Ishikawa (cell line): ENCODE measurements around the gene REEP3.

Experiments used
- CEBPB ChIP-seq: IDR thresholded peaks from 2 replicates; pipeline ENCODE4 v1.6.1; 2012
- EP300 ChIP-seq: IDR thresholded peaks from 2 replicates; pipeline ENCODE4 v1.6.1; 2012; ENCODE audit warnings: borderline replicate concordance
- TCF12 ChIP-seq: IDR thresholded peaks from 2 replicates; pipeline ENCODE4 v1.6.1; 2012; ENCODE audit warnings: low read depth
- YY1 ChIP-seq: IDR thresholded peaks from 2 replicates; pipeline ENCODE4 v1.6.1; 2012; ENCODE audit warnings: low read depth
- TF ChIP-seq, protein P1 (sequence below): IDR thresholded peaks from 2 replicates; pipeline ENCODE4 v1.6.1; 2012

DNA sequence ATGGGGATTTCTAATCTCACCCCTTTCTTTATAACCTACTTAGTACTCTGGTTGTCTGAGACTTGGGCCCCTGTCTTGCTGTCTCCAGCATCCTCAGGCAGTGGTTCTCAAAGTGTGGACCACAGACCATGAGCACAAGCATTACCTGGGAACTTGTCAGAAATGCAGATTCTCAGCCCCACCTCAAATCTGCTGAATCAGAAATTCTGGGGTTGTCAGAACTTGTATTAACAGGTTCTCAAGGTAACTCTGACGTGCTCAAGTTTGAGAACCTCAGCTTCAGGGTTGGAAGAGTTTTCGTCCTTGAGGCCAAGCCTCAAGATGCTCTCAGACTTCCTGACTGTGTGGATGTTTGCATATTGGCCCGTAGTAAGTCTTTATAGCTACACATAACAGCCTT lies 97.4 kb downstream of the REEP3 start:
- no peak for TF ChIP-seq CEBPB
- TF ChIP-seq YY1: no peak
- TF ChIP-seq TCF12: no peak
- no peak for TF ChIP-seq EP300
- TF ChIP-seq, protein P1, sequence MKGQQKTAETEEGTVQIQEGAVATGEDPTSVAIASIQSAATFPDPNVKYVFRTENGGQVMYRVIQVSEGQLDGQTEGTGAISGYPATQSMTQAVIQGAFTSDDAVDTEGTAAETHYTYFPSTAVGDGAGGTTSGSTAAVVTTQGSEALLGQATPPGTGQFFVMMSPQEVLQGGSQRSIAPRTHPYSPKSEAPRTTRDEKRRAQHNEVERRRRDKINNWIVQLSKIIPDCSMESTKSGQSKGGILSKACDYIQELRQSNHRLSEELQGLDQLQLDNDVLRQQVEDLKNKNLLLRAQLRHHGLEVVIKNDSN: no peak
